ENCODE measurements around the gene FBLN2.

The FBLN2 gene

DNA sequence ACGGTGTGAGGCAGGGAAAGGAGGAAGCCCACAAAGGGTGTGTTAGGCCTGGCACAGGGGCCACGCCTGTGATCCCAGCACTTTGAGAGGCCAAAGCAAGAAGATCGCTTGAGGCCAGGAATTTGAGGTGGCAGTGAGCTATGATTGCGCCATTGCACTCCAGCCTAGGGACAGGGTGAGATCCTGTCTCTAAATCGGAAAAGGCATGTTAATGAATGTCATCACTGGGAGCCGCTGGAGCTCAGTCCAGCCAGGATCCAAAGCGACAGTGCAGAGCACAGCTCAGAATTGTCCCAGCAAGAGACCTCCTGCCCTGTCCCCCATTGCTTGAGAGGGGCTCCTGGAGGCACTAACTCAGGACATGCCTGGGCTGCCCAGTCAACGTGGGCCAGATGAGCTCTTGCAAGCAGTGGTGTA, 15.0 kb upstream of the FBLN2 start:
- no peak for DNase-seq

DNA sequence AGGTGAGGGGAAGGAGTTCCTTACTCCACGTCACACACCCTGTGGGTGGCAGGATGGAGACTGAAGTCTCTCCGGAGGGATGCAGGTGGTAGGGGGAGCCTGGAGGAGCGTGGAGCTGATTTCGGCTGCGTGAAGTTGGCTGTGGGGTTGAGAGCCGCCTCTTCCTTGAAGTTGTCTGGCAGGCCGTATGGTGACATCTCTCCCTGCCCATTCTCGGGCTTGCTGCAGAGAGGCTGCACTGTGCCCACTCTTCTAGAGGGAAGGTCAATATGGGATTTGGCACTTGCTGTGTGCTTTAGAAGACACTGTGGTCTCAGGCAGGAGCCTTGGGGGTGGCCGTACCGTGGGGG, 13.4 kb upstream of the FBLN2 start:
- DNase-seq: no peak

DNA sequence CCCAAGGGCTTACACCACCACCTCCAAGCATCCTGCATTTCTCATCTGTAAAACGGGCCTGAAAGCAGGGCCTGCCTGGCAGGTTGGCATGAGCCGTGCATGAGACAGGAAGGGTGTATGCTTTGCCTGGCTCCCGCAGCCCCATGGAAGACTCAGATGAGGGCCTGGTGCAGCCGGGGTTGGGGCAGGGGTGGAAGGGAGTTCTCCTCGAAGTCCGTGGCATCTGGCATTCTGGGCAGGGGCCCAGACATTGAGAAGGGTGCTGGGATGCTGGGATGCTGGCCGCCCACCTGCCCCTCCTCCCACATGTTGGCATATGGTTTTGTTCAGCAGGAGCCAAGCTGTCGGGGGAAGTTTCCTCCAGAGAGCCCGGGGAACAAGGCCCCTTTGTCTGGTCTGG, 13.0 kb upstream of the FBLN2 start:
- no peak for DNase-seq

DNA sequence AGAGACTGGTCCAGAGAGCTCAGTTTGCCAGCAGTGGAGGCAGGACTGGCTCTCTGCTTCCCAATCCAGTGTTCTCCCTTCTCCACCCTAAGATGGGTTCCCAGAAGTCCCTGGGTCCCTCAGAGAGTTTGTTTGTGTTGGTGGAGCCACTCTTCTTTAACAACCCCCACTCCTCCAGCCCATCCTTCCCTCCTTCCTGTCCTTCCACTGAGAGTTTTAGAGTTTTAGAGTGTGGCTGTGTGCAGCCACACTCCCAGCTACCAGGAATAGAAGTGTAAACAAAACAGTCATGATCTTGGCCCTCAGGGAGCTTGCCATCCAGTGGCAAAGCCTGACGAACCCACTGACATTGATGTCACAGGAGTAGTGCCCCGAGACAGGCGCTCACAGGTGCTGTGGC, 12.5 kb upstream of the FBLN2 start:
- no peak for DNase-seq

DNA sequence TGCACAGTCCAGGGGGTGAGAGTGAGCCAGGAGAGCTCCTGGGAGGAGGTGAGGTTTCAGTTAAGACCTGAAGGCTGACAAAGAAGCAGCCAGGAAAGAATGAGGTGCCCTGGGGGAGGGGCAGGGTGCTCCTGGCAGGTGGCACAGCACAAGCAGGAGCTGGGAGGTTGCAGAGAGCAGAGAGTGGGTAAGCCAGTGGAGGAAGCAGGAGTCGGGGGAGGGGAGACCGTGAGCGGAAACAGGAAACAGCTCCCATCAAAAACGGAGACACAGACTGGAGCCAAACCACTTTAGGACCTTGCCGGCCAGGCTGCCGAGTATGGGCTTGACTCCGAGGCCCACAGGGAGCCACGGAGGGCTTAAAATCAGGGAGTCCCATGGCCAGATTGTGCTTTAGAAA, 12.1 kb upstream of the FBLN2 start:
- no peak for DNase-seq

DNA sequence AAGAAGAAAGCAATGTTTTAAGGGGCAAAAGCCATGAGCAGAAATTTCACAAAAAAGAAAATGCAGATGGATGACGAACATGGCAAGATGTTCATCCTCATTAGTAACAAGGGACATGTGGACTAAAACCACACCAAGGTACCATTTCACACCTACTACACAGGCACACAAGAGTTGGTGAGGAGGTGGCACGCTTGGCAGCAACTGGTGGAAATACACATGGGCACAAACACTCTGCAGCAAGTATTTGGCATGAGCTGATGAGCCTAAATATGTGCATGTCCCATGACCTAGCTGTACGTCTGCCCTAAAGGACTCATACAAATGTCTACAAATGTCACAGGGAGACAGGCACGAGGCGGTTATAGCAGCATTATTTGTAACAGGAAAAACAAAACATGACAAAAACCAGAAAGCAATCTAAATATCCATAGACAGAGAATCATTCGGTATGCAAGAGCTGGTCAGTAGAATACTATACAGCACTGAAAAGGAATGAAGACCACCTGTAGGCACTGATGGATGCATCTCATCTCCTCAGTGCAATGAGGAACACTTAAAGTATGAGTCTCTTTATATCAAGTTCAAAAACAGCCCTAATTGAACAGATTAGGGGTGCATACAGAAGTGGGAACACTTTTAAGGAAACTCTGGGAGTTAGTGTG, 11.5 kb upstream of the FBLN2 start:
- DNase-seq: no peak

DNA sequence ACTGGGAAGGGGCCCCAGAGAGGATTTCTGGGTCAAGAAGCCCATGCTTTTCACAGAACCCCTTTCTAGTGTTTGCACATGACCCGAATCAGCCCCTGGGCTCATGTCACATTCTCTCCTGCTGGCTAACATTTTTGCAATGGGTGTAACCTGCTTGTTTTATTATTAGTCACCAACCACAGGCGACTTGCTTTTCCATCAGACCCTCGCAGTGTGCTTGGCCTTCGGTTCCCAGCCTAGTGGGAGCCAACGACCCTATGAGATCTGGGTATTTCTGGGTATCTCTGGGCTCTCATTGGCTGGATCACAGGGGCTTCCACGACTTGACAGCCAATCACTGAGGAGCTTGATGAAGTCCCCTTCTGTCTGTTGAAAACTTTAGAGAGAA, 11.0 kb upstream of the FBLN2 start:
- DNase-seq: no peak

DNA sequence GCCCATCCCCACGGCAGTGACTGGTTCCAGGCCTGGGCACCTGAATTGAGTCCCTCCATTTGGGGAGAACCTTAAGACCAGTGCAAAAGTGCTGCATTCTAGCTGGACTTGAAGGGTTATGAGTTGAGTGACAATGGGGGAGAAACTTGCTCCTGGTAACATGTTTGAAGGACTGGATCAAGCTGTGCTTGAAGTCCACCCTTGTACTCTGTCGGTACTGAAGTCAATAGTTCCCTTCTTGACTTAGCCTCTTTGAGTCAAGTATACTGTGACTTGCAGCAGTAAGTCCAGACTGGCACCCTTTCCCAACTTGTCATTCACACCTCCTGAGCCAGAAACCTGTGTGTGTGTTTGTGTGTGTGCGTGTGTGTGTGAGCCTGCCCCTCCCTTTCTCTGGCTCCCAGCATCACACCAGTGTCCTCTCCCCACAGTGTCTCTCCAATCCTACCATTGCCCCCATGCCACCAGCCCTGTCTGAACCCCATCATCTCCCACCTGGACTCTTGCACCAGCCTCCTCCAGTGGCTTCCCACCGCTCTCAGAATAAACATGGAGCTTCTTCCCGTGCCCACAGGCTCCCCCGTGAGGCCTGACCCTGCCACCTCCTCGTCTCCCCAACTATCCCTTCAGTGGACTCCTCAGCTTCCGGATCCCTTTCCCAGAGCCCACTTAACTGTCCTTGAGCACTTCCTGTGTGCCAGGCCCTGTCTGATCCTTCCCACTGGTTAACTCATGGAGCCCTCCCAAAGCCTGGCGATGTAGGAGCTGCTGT, 10.2 kb upstream of the FBLN2 start:
- DNase-seq: no peak

DNA sequence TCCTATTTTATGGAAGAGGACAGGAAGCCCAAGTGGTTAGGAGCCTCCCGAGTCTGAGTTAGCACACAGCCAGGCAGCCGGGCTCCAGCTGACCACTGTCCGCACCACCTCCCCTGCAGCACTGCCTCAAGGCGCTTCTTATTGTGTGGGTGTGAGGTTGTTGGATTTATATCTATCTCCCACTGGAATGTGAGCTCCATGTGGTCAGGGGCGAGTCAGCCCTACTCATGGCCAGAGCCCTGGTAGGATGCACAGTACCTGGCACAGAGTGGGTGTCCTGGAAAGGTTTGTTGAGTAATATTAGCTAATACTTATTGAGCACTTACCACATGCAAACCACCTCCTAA, 9.7 kb upstream of the FBLN2 start:
- no peak for DNase-seq

DNA sequence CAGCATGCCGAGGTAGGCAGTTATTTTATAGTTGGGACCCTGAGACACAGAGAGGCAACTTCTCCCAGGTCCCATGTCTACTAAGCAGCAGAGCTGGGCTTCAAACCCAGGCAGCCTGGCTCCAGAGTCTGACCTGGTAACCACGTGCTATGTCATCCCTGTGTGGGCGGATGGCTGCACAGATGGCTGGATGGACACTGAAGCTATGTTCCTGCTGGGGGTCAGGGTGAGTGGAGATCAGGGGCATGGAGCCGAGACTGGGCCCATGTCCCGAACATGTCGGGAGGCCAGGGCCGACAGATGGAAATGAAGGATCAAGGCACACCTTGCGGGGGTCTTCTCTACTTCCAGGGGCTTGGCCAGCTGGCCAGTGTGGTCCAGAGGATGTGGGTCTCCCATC, 9.3 kb upstream of the FBLN2 start:
- DNase-seq: no peak

DNA sequence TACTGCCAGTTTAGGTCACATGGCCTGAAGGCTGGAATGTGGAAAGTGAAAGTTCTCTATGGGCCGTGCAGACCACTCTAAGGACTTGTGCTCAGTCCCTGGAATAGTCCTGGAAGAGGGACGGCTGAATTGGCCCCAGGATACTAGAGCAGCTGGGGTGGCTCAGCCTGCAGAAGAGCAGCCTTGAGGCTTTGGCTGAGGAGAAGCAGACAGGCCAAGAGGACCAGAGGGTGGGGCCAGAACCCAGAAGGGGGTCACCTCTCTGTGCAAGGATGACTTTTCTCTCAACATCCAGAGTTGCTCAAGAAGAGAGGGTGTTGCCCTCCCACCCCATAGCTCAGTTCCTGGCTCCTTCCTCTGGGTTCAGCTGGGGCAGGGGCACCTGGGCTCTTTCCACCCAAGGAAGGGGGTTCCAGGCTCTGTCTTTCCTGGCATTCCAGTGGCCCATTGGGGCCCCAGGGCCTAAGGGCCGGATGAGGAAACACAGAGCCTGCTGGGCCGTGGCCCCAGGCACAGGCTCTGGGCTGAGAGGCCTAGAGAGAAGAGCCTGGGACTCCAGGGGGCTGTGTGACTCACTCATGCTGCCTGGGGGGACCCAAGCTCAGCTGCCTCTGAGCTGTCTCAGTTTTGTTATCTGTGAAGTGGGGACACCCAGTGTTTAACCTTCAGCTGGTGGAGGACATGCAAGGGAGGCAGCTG, 8.5 kb upstream of the FBLN2 start:
- DNase-seq: no peak

DNA sequence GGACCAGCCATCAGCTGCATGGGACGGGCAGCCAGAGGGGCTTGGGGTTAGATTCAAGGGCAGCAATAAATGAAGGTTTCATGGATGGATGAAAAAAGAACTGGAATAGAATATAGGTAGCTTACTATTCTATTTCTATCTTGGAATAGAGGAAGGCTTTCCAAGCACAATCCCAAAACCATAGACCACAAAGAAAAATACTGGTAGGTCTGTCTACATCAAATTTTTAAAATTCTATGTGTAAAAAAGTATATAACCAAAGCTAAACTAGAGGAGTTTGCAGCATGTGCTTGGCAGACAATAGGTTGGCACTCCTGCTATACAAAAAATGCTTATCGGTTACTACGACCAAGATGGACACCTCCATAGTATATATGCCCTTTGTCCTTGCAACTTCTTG, 7.2 kb upstream of the FBLN2 start:
- no peak for DNase-seq

DNA sequence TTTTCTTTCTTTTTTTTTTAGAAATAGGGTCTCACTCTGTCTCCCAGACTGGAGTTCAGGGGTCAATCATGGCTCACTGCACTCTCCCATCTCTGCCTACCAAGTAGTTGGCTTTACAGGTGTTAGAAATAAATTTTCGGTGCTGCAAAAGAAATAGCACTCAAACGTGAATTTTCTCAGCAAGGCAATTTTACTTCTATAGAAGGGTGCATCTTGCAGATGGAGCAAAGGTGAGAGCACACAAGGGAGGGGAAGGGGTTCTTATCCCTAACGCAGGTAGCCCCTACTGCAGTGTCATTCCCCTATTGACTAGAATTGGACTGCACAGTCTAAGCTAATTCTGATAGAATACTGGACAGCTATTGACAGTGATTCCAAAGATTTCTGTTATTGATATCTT, 6.8 kb upstream of the FBLN2 start:
- DNase-seq: no peak

DNA sequence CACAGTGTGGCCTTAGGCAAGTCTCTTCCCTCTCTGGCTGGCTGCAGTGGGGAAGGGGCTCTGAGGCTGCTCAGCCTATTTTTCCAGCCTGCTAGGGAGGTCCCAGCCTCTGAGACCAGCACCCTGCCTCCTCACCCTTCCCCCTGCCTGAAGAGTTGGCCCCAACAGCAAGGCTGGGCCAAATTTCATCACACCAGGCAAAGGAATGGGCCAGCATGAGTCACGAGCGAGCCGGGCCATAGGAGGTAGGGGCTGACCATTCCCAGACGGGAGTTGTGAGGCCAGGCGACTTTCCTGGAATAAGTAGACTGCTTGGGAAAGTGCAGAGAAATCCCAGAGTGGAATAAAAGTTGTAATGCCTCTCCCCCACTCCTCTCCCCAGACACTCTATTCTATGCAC, 5.7 kb upstream of the FBLN2 start:
- DNase-seq: no peak

DNA sequence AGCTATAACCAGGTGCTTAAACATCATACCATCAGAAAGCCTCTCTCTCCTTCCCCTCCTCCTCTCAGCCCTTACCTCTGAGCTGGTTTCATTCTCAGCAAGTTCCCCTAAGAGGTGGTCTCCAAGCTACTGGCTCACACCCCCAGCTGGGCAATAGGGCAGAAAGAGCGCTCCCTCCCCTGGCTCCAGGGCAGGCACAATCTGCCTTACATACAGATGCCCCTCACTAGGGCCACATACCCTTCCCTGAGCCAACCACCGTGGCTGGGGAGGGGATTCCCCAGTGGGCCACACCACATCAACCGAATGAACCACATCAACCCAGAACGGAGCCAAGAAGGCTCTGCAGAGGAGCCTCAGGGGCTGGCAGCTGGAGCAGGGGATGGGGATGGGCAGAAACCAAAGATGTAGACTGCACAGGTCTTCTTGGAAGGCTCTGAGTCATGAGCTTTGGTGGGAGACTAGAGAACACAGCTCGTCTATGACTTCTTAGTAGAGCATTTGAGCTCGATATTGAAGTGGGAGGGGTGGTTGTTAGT, 4.6 kb upstream of the FBLN2 start:
- DNase-seq: no peak

DNA sequence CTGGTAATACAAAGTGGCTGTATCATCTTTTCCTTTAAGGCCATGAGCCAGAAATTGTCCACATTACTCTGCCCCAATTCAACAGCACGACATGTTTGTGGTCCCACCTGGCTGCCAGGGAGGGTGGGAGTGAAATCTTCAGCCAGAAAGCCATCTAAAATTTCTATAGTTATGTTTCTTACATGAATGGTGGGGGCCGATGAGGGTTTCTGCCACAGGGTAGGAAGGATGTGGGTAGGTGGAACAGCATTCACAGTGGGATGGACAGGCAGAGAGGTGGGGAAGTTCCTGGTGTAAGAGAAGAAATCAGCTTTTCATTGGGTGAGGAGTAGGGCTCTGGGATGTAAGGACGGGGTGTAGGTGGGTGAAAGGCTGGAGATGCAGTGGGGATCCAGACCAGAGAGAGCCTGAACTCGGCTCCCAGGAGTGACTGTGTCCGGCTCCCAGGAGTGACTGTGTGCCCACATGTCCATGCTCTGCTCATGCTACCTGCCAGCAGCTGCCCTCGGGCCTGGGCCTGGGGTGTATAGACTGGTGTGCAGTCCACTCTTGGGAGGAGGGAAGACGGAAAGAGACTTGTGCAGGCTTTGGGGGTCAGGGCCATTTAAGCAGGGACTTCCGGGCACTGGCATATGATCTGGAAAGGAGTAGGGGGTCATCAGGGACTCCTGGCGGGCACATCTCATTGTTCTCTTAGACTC, 3.8 kb upstream of the FBLN2 start:
- no peak for DNase-seq

DNA sequence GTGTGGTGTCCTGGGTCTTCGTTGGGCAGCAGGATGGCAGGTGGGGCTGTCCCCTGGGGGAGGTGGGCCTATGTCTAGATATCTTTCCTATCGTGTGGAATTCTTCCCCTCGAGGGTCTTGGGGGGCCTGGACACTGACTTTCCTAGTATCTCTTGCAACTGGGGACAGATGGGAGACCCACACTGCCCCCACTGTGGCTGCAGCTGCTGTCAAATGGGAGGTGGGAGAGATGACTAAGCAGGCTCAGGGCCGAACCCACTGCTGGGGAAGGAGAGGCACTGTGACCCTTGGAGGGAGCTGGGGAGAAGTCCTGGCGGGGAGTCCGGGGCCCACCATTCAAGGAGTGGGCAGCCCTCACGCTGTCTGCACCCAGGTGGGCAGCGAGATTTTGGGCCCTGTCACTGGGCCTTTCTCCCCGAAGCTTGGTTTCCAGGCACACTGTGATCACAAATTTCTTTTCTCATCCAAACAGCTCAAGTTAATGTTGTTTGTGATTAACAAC, 2.9 kb upstream of the FBLN2 start:
- DNase-seq: no peak

DNA sequence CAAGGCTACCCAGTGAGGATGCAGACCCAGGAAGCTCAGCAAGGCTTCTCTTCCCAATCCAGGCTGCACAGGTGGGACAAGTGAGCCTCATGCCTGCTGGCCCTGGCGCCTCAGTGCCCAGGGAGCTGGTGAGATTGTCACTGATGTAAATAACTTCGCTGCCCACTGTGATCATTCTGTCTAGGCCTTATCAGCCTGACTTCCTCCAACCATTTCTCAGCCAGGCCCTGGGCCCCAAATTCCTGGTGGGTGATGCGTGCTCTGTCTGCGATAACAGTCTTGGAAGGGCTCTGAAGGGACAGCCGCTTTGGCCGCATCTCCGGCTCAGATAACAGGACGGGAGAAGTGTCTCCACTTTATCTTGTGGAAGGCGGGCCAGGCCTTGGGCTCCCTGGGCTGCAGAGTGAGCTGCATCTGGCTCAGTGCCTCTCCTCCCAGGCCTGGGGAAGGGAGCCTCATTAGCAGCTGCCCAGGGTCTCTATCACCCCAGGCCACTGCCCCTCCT, 2.2 kb upstream of the FBLN2 start:
- DNase-seq: no peak

DNA sequence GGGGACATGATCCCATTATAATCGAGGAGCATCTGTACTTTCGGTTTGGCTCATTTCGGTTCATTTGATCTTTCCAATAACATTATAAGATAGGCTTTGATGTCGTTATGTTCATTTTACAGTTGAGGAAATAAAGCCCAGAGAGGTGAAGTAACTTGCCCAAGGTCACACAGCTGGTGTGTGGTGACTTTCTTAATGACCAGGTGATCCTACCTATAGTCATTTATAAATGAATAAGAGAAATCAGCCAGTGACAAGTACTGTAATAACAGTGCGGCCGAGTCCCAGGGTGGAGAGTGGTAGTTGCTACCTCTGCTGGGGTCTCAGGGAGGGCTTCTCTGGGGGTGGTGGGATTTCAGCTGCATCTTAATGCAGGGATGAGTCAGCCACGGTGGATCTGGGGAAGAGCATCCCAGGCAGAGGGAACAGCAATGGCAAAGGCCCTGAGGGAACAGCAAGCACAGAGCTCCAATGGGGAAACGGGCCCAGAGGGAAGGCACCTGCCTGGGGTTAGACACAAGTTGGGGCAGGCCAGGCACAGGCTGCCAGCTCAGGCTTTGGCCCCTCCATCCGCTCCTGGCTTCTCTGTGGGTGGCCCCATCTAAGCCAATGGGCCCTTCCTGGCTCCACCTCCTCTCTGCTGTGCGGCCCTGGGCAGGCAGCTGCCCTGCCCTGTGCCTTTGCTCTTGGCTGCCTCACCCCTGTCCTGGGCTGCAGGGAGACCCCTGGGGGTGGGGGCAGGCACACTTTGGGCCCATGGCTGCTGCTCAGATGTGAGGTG, 1.1 kb upstream of the FBLN2 start:
- no peak for DNase-seq

DNA sequence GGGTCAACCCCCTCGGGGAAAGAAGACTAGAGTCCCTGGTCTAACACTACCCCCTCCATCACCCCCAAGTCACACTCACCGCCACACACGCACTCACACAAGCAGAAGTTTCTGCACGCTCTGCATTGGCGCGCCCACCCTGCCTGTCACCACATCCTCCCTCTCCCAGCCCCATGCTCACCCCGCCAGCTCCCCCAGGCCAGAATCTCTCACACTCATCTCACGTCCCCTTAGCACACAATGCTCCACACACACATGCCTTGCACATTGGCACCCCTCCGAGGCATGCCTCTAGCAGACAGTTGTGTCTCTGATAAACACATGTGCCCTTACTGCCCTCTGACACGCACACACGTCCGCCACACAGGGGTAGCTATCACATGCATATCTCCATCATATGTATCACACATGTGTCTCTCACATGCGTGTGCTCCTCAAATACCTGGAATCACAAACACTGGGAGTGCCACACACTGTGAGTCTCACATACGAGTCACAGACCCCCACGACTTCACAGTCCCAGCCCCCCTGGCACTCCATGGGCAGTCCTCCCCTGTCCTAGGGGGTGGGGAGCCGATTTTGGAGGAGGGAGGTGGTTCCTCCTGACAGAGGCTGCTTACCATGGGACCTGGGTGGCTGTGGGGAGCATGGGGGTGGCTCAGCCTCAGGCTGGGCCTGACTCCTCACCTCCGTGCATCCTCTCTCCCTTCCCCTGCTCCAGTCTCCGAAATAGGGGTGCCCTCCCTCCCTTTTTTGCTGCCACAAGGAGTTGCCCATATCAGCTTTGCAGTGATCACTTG, 898 bp downstream of the FBLN2 start:
- DNase-seq: no peak

DNA sequence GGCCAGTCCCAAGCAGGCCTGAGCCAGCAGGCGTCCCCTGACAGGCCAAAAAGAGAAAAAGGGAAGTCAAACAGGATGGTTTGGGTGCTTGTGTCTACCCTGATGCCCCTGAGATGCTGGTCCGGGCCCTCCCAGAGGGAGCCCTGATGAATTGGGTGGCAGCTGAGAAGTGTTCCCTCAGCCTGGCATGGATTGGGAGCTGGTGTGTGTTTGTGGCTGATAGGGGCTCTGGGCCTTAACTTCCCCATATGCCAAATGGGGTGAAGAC, 1.4 kb downstream of the FBLN2 start:
- no peak for DNase-seq

Data from SIG-M5 (cell line).